Upper lobe of left lung (tissue), 4 donors: ENCODE data around the gene ALLC.

Experiments used
- CTCF ChIP-seq, 6 experiments: fragments of 450-650 bp in 4 of 6; fragments of 200-600 bp in 2 of 6; sonication (generic) in 2 of 6; IDR thresholded peaks; one replicate each; pipeline ENCODE4 v1.5.1; 2016 to 2019; ENCODE audit warnings: antibody characterized with exemption in 6 of 6
- EP300 ChIP-seq, 4 donors: sonication (generic); formaldehyde crosslinking; IDR thresholded peaks; one replicate each; pipeline ENCODE4 v1.5.1; 2017; ENCODE audit warnings: antibody characterized with exemption in 4 of 4, control low read depth in 2 of 4
- POLR2A ChIP-seq, 4 donors: fragments of 450-650 bp; IDR thresholded peaks; one replicate each; pipeline ENCODE4 v1.5.1; 2016 to 2017; ENCODE audit warnings: antibody characterized with exemption in 4 of 4, mild to moderate bottlenecking in 2 of 4
- POLR2AphosphoS5 ChIP-seq, 2 donors: sonication (generic); formaldehyde crosslinking; IDR thresholded peaks; one replicate each; pipeline ENCODE4 v1.5.1; 2017; ENCODE audit warnings: antibody characterized with exemption in 2 of 2

GRCh38 chr2:3736112-3736511, 78.1 kb downstream of the ALLC start:
- TF ChIP-seq POLR2AphosphoS5 (IDR thresholded peaks at IDR 0.05): no peak
- TF ChIP-seq CTCF (IDR thresholded peaks at IDR 0.05): no peak
- TF ChIP-seq POLR2A (IDR thresholded peaks at IDR 0.05): no peak
- TF ChIP-seq EP300 (IDR thresholded peaks at IDR 0.05): no peak
